HG02943 (cell line): ENCODE measurements around the gene GMIP.

Source experiments
- ATAC-seq: cut with Tn5 transposase; IDR thresholded peaks from one replicate; pipeline ENCODE4 v1.9.1; 2021; ENCODE audit warnings: mild to moderate bottlenecking, low read depth, moderate library complexity; ENCODE audit not compliant: unreplicated experiment

GMIP gene

GRCh38 chr19:19579533-19580361, 63.7 kb downstream of the GMIP start:
- ATAC-seq = no peak
